KMS-11 (cell line): Measurements from ENCODE around the gene EDEM3.

Experiments used
- H2AFZ ChIP-seq: fragments of 200-600 bp; sonication (generic); 2 replicates; pipeline ENCODE4 v1.6.1; 2016; ENCODE audit warnings: antibody characterized with exemption, mixed run types, low read depth
- H3K27ac ChIP-seq: fragments of 200-600 bp; sonication (generic); 2 replicates; pipeline ENCODE4 v1.6.1; 2016; ENCODE audit warnings: mild to moderate bottlenecking, mixed run types
- H3K27me3 ChIP-seq: fragments of 200-600 bp; sonication (generic); 2 replicates; pipeline ENCODE4 v1.6.1; 2017; ENCODE audit warnings: mild to moderate bottlenecking, low read depth, mixed run types, moderate library complexity; ENCODE audit not compliant: insufficient read depth
- H3K36me3 ChIP-seq: fragments of 200-600 bp; sonication (generic); 2 replicates; pipeline ENCODE4 v1.6.1; 2017; ENCODE audit warnings: mild to moderate bottlenecking, mixed run types; ENCODE audit not compliant: insufficient read depth
- H3K4me1 ChIP-seq: fragments of 200-600 bp; sonication (generic); 2 replicates; pipeline ENCODE4 v1.6.1; 2016; ENCODE audit warnings: mild to moderate bottlenecking, low read depth, mixed run types; ENCODE audit not compliant: poor library complexity, severe bottlenecking
- H3K4me2 ChIP-seq: fragments of 200-600 bp; sonication (generic); 2 replicates; pipeline ENCODE4 v1.7.0; 2016; ENCODE audit warnings: mild to moderate bottlenecking, mixed run types
- H3K4me3 ChIP-seq: fragments of 200-600 bp; sonication (generic); IDR thresholded peaks from 2 replicates; pipeline ENCODE4 v1.6.1; 2017; ENCODE audit warnings: low read depth, low read length, mixed read lengths; ENCODE audit not compliant: insufficient read depth
- H3K79me2 ChIP-seq: fragments of 200-600 bp; sonication (generic); 2 replicates; pipeline ENCODE4 v1.6.1; 2016; ENCODE audit warnings: low read depth, mixed run types; ENCODE audit not compliant: insufficient read depth
- H3K9ac ChIP-seq: fragments of 200-600 bp; sonication (generic); 2 replicates; pipeline ENCODE4 v1.6.1; 2016; ENCODE audit warnings: mild to moderate bottlenecking, mixed run types
- H4K20me1 ChIP-seq: fragments of 200-600 bp; sonication (generic); 2 replicates; pipeline ENCODE4 v1.6.1; 2016; ENCODE audit warnings: mild to moderate bottlenecking, mixed run types; ENCODE audit not compliant: insufficient read depth
- CTCF ChIP-seq: fragments of 200-600 bp; sonication (generic); conservative IDR thresholded peaks from 2 replicates; pipeline ENCODE4 v1.6.1; 2017; ENCODE audit warnings: low read depth, mild to moderate bottlenecking, antibody characterized with exemption, low read length, moderate library complexity, mixed read lengths

Gene EDEM3

GRCh38 chr1:184656221-184656620, 98.4 kb downstream of the EDEM3 start:
- Histone ChIP-seq H3K27me3 (no peaks in the 10 kb centered on the region), H2AFZ (no peak overlapping the region), H3K36me3 (no peaks in the 10 kb centered on the region), H4K20me1 (no peaks in the 10 kb centered on the region), H3K27ac (no peak overlapping the region), H3K4me2 (no peak overlapping the region), H3K79me2 (no peaks in the 10 kb centered on the region), H3K4me3 (no peak overlapping the region), H3K9ac (no peak overlapping the region), H3K4me1 (peaks cover 20% of the 10 kb centered on the region)
- TF ChIP-seq CTCF: no peak

- H2AFZ ChIP-seq: no peak overlapping the region
- no peak overlapping the region for H3K27ac ChIP-seq
- no peaks in the 10 kb centered on the region for H4K20me1 ChIP-seq
- H3K9ac ChIP-seq: no peak overlapping the region
- TF ChIP-seq CTCF: no peak
- H3K79me2 ChIP-seq: no peaks in the 10 kb centered on the region
- H3K4me1 ChIP-seq: peaks cover 26% of the 10 kb centered on the region
- H3K4me3 ChIP-seq: no peak overlapping the region
- H3K36me3 ChIP-seq: no peaks in the 10 kb centered on the region
- H3K4me2 ChIP-seq: no peak overlapping the region
- H3K27me3 ChIP-seq: no peaks in the 10 kb centered on the region
Observed at GRCh38 chr1:184655185-184655584, 99.5 kb downstream of the EDEM3 start.

- peaks cover 61% of the 10 kb centered on the region for H3K4me1 ChIP-seq
- peak overlapping the region; percentile 80 for H3K4me2 ChIP-seq
- no peaks in the 10 kb centered on the region for H4K20me1 ChIP-seq
- no peaks in the 10 kb centered on the region for H3K36me3 ChIP-seq
- peak overlapping the region; percentile 43 for H3K9ac ChIP-seq
- H3K27ac ChIP-seq: peak overlapping the region; percentile 79
- TF ChIP-seq CTCF: no peak
- peak overlapping the region; percentile 58; the same call in 1 of the 2 replicates for H2AFZ ChIP-seq
- H3K27me3 ChIP-seq: no peaks in the 10 kb centered on the region
- H3K79me2 ChIP-seq: no peaks in the 10 kb centered on the region
- H3K4me3 ChIP-seq: no peak overlapping the region
Observed at GRCh38 chr1:184650177-184650866, 104.3 kb downstream of the EDEM3 start.

GRCh38 chr1:184649451-184649888, 105.2 kb downstream of the EDEM3 start:
- Histone ChIP-seq H3K27me3 (no peaks in the 10 kb centered on the region), H4K20me1 (no peaks in the 10 kb centered on the region), H3K4me3 (peak overlapping the region; percentile 77), H3K4me1 (peaks cover 61% of the 10 kb centered on the region), H2AFZ (peak overlapping the region; percentile 58; the same call in 1 of the 2 replicates), H3K27ac (peak overlapping the region; percentile 79), H3K9ac (peak overlapping the region; percentile 43), H3K36me3 (no peaks in the 10 kb centered on the region), H3K79me2 (no peaks in the 10 kb centered on the region), H3K4me2 (peak overlapping the region; percentile 80)
- no peak for TF ChIP-seq CTCF
